Common myeloid progenitor, CD34-positive (primary cell): ENCODE measurements around the gene DIPK1B.
A peak's percentile ranks its signal among the peaks of the same experiment; 100 is the strongest.

Experiments
- CTCF ChIA-PET: fragments of 350-600 bp; sonication (Branson Sonifier 250); formaldehyde crosslinking; loops from one replicate; lab custom pipeline; 2021; ENCODE audit warnings: antibody characterized with exemption; lab: Charles Lee
- POLR2A ChIA-PET: fragments of 350-600 bp; sonication (Branson Sonifier 250); formaldehyde crosslinking; loops from one replicate; lab custom pipeline; 2021; ENCODE audit warnings: antibody characterized with exemption; lab: Charles Lee
- DNase-seq, 3 donors: peaks; one replicate each; pipeline versions ENCODE4 v3.0.0 to v3.0.0-alpha.2; 2013
- H3K27ac ChIP-seq, 2 experiments: 1 replicate in 1 of 2; 2 replicates in 1 of 2; pipeline ENCODE4 v1.7.0; 2013; ENCODE audit warnings: inconsistent platforms in 2 of 2, low read length in 2 of 2, mild to moderate bottlenecking in 2 of 2, low read depth in 1 of 2, moderate library complexity in 1 of 2; ENCODE audit not compliant: severe bottlenecking in 2 of 2, insufficient read depth in 1 of 2, poor library complexity in 1 of 2
- H3K27me3 ChIP-seq, 5 experiments: replicated peaks in 2 of 5; 1 replicate in 3 of 5; 2 replicates in 2 of 5; pipeline versions ENCODE4 v1.6.1 to v1.7.0; 2013; ENCODE audit warnings: low read length in 4 of 5, mild to moderate bottlenecking in 2 of 5, moderate library complexity in 2 of 5, inconsistent platforms in 1 of 5; ENCODE audit not compliant: insufficient read depth in 5 of 5, control insufficient read depth in 4 of 5
- H3K36me3 ChIP-seq, 4 experiments: 1 replicate in 2 of 4; 2 replicates in 2 of 4; pipeline versions ENCODE4 v1.6.1 to v1.7.0; 2013; ENCODE audit warnings: low read length in 3 of 4, control low read depth in 1 of 4, mild to moderate bottlenecking in 1 of 4; ENCODE audit not compliant: control insufficient read depth in 4 of 4, insufficient read depth in 4 of 4
- H3K4me1 ChIP-seq, 4 experiments: 1 replicate in 3 of 4; 2 replicates in 1 of 4; pipeline versions ENCODE4 v1.6.1 to v1.7.1; 2013; ENCODE audit warnings: low read length in 3 of 4, mild to moderate bottlenecking in 3 of 4, control low read depth in 1 of 4, inconsistent platforms in 1 of 4, moderate library complexity in 1 of 4; ENCODE audit not compliant: control insufficient read depth in 4 of 4, insufficient read depth in 4 of 4; ENCODE audit errors: control extremely low read depth in 1 of 4
- H3K4me3 ChIP-seq, 7 experiments: 1 replicate in 4 of 7; 2 replicates in 3 of 7; pipeline versions ENCODE4 v1.5.1 to v1.7.0; 2013; ENCODE audit warnings: mild to moderate bottlenecking in 7 of 7, low read length in 6 of 7, moderate library complexity in 6 of 7, inconsistent platforms in 2 of 7, low read depth in 2 of 7, control low read depth in 1 of 7; ENCODE audit not compliant: insufficient read depth in 4 of 7, control insufficient read depth in 1 of 7; ENCODE audit errors: extremely low read depth in 1 of 7
- H3K9me3 ChIP-seq, 5 experiments: 1 replicate in 4 of 5; 2 replicates in 1 of 5; pipeline versions ENCODE4 v1.6.1 to v1.7.1; 2013; ENCODE audit warnings: low read length in 4 of 5, mild to moderate bottlenecking in 2 of 5, inconsistent platforms in 1 of 5, low read depth in 1 of 5, moderate library complexity in 1 of 5; ENCODE audit not compliant: control insufficient read depth in 4 of 5, insufficient read depth in 2 of 5; ENCODE audit errors: control extremely low read depth in 1 of 5
- WGBS: methylation state at CpG from one replicate; pipeline ENCODE4 v1.1.5; 2013; ENCODE audit not compliant: insufficient coverage; 5-methylcytosine and 5-hydroxymethylcytosine counted together

Gene DIPK1B

DNA sequence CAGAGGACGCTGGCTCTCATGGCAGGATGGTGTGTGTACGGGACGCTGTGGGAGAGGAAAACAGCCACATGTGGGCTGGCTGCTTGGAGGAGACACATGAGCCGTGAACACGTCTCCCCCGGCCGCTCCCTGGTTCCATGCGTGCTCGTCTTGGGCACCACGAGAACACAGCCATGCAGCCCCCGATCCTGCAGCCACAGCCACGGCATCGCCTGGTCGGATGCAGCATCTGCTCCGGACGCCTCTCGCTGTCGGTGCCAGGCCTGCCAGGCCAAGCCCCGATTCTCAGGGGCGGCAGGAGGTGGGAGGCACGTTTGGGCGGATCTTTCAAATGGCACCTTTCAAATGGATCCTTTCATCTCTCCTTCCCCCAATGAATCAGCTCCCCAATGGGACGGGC, 27.1 kb downstream of the DIPK1B start:
- ChIA-PET POLR2A (no interaction called here), CTCF (interaction anchor here (1.0 to 3.6 kb wide), 4 partner anchors 10 to 22 kb away, joined by 3 to 24 read pairs (median 4); no protein-coding TSS in a partner anchor)
- H3K4me3 ChIP-seq: no peak overlapping the region
- peaks cover 0 to 26% (median 24%) of the 10 kb centered on the region in 4 experiments for H3K4me1 ChIP-seq
- peaks cover 0 to 2% (median 0%) of the 10 kb centered on the region in 5 experiments for H3K27me3 ChIP-seq
- H3K27ac ChIP-seq: no peak overlapping the region
- H3K36me3 ChIP-seq: no peaks in the 10 kb centered on the region
- no peaks in the 10 kb centered on the region for H3K9me3 ChIP-seq
- DNase-seq: no peak
- 96% methylated on average over 23 of the region's 23 CpGs for WGBS

DNA sequence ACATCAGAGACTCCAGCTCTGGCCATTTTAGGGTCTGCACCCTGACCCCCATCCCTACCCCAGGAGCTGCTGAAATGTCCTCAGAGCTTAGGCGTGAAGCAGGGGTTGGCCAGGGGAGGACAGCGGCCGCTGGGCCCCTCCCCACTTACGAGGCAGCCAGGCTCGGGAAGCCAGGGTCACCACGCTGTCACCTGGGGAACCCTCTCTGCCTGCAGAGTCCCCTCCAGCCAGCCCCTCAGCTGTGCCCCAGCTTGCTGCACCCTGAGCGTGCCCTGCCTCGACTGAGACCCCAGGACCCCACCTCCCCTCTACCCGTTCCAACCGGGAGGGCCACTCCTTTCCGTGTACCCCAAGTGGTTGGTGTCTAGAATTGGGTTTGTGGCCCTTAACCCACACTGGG, 27.7 kb downstream of the DIPK1B start:
- Histone ChIP-seq H3K9me3 (no peaks in the 10 kb centered on the region), H3K27ac (no peak overlapping the region), H3K27me3 (peaks cover 0 to 2% (median 0%) of the 10 kb centered on the region in 5 experiments), H3K4me1 (peaks cover 0 to 26% (median 24%) of the 10 kb centered on the region in 4 experiments), H3K4me3 (no peak overlapping the region), H3K36me3 (no peaks in the 10 kb centered on the region)
- 98% methylated on average over 10 of the region's 11 CpGs for WGBS
- ChIA-PET POLR2A (no interaction called here), CTCF (interaction anchor here (1.0 to 3.6 kb wide), 4 partner anchors 11 to 21 kb away, joined by 3 to 24 read pairs (median 4); no protein-coding TSS in a partner anchor)
- DNase-seq: no peak

DNA sequence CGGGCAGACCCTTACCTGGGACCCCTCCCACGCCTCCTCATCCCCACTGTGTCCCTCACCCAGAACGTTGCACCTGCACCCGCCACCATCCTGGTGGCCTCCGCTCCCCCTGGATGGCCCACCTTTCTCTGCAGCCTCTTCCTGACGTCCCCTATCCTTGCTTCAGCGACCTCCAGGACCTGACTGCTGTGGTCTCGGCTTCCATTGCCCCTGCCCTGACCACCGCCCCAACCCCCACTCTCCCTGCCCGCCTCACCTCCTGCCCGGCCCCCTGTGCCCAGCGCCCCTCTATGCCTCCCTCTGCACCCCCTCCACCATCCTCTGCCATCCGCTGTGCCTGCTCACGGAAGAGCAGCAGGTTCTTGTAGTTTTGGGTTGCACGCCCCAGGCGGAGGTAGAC, 28.1 kb downstream of the DIPK1B start:
- no peaks in the 10 kb centered on the region for H3K9me3 ChIP-seq
- H3K36me3 ChIP-seq: no peaks in the 10 kb centered on the region
- no peak for DNase-seq
- ChIA-PET POLR2A (interaction anchor here (1.9 kb wide), 1 partner anchor 12 kb away, joined by 14 read pairs; no protein-coding TSS in a partner anchor), CTCF (interaction anchor here (1.1 to 3.6 kb wide), 4 partner anchors 11 to 21 kb away, joined by 3 to 24 read pairs (median 4); no protein-coding TSS in a partner anchor)
- no peak overlapping the region for H3K4me3 ChIP-seq
- peaks cover 0 to 26% (median 25%) of the 10 kb centered on the region in 4 experiments for H3K4me1 ChIP-seq
- 93% methylated on average over 10 of the region's 16 CpGs for WGBS
- H3K27ac ChIP-seq: no peak overlapping the region
- H3K27me3 ChIP-seq: peaks cover 0 to 2% (median 0%) of the 10 kb centered on the region in 5 experiments

DNA sequence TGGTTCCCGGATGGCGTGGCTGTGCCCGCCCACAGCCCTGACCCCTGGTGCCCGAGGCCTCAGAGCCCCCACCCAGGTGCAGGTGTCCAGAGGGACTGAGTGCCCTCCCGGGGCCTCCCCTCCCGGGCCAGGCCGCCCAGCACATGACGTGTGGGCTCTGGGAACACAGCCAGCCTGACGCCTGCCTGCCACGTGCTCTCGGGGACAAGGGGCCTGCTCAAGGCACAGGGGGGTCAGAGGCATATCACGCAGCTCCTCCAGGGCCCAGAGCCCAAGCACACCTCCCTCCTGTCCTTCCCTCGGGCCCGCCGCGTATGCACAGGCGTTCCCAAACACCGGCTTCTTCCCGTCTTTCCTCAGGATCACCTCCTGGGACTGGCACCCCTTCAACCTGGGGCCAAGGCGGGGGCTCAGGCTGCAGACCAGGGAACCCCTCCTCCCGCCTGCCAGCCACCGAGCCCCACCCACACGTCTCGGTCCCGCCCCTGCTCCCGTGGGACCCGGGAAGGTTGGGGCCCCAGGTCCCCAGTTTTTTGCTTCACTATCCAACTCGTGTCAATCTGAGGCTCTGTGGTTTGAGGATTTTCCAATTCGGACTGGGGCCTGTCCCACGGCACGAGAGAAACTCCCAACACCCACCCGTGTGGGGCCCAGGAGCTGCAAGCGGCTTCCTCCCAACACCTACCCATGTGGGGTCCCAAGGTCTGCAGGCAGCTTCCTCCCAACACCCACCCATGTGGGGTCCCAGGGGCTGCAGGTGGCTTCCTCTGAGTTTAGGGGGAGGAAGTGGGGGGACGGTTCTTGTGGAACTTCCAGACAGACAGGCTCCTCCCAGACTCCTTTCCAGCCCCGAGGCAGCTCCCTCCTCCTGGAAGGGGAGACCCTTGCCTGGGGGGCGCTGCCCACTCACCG, 28.9 kb downstream of the DIPK1B start:
- no peak for DNase-seq
- no peak overlapping the region for H3K27ac ChIP-seq
- no peaks in the 10 kb centered on the region for H3K9me3 ChIP-seq
- peak overlapping the region in 6 of 7 experiments; percentile 13 to 59 (median 35) for H3K4me3 ChIP-seq
- POLR2A ChIA-PET: interaction anchor here (1.0 to 1.9 kb wide), 2 partner anchors 13 to 23 kb away, joined by 5 to 14 read pairs; no protein-coding TSS in a partner anchor
- CTCF ChIA-PET: interaction anchor here (0.7 to 3.6 kb wide), 5 partner anchors 9 to 26 kb away, joined by 3 to 24 read pairs (median 4); no protein-coding TSS in a partner anchor
- peaks cover 0 to 31% (median 28%) of the 10 kb centered on the region in 4 experiments for H3K4me1 ChIP-seq
- WGBS: 26% methylated on average over 32 of the region's 37 CpGs
- H3K36me3 ChIP-seq: no peaks in the 10 kb centered on the region
- H3K27me3 ChIP-seq: peaks cover 0 to 2% (median 0%) of the 10 kb centered on the region in 5 experiments

DNA sequence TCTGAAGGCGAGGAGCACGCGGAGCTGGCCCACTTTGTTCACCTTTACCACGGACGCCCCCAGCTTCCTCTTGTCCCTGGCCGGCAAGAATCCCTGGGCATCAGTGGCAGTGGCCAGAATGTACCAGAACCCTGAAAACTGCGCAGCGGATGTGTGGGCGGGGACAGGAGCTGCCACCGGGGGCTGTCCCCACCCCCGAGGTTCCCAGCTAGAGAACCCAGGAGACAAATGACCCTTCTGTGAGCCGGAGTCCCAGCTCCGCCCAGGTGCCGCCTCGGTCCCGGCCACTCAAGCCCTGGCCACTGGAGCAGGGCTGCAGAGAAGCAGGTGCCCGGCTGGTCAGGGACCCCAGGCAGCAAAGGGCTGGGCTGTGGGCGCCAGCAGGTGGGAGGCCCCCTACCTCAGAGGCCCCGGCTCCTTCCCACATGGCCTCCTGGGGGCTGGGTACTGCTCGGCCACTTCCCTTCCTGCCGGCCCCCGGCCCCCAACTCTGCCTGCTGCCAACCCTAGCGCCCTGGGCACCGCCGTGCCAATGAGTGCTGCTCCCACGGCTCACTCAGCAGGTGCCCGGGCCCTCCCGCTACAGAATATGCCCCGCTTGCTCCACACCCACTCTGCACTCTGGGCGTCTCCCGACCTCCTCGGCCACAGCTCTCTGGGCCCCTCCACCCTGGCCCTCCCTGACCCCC, 29.7 kb downstream of the DIPK1B start:
- POLR2A ChIA-PET: interaction anchor here (1.0 to 1.9 kb wide), 2 partner anchors 14 to 23 kb away, joined by 5 to 14 read pairs; no protein-coding TSS in a partner anchor
- CTCF ChIA-PET: interaction anchor here (0.7 to 3.6 kb wide), 7 partner anchors 8 to 46 kb away, joined by 3 to 24 read pairs (median 3); no protein-coding TSS in a partner anchor
- H3K9me3 ChIP-seq: no peaks in the 10 kb centered on the region
- H3K4me1 ChIP-seq: peaks cover 0 to 39% (median 32%) of the 10 kb centered on the region in 4 experiments
- no peaks in the 10 kb centered on the region for H3K36me3 ChIP-seq
- peak overlapping the region in 5 of 7 experiments; percentile 1 to 59 (median 36) for H3K4me3 ChIP-seq
- 8% methylated on average over 28 of the region's 32 CpGs for WGBS
- no peak for DNase-seq
- no peak overlapping the region for H3K27ac ChIP-seq
- H3K27me3 ChIP-seq: peaks cover 0 to 2% (median 0%) of the 10 kb centered on the region in 5 experiments

DNA sequence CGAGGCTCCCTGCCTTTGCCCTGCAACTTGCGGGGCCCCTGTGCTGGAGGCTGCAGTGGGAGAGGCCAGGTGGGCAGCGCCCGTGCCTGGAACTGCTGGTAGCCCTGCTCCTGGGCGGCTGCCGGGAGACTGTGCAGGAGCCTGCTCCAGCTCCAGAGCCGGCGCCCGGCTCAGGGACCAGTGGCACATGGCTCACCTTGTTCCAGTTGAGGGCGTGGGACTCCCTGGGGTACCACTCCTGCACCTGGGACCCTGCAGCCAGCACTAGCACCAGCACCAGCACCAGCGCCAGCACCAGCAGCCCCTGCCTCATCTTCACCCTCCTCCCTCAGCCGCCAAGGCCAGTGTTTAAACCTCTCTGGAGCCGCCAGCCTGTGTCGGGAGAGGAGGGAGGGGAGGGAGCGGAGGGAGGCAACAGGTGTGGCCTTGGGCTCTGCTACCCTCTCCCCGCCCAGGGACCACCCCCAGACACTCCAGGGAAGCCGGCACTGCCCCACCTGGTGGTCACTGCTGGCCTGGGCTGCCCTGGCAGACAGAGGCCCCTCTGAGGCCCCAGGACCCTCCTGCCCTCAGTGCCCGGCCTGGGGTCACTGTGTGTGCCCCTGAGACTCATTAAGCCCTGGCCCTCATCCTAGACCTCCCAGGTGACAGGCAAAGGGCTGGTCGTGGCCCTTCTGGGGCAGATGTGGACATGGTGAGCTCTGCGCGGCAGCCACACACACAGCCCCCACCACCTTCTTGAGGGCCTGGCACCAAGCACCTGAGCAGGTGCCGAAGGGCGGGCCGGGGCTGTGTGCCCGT, 30.4 kb downstream of the DIPK1B start, which contains the start of gene LCN10:
Gene LCN10 (minus strand): TSS at position 350 of the 801 bp plus-strand sequence. CDS start 37 bp downstream, at position 313.
- no peak for DNase-seq
- Histone ChIP-seq H3K27me3 (peaks cover 0 to 2% (median 0%) of the 10 kb centered on the region in 5 experiments), H3K36me3 (no peaks in the 10 kb centered on the region), H3K4me3 (peak within 1 kb of the TSS in 5 of 7 experiments; percentile 1 to 59 (median 36)), H3K27ac (no peak within 1 kb of the TSS), H3K4me1 (peaks cover 0 to 46% (median 33%) of the 10 kb centered on the region in 4 experiments), H3K9me3 (no peaks in the 10 kb centered on the region)
- ChIA-PET POLR2A (interaction anchor here (1.9 kb wide), 1 partner anchor 14 kb away, joined by 14 read pairs; no protein-coding TSS in a partner anchor), CTCF (interaction anchor here (1.0 to 5.3 kb wide), 6 partner anchors 9 to 47 kb away, joined by 3 to 38 read pairs (median 6); no protein-coding TSS in a partner anchor)
- 84% methylated on average over 13 of the region's 25 CpGs for WGBS
